ENCODE results near the gene OVCA2.

The OVCA2 gene

DNA sequence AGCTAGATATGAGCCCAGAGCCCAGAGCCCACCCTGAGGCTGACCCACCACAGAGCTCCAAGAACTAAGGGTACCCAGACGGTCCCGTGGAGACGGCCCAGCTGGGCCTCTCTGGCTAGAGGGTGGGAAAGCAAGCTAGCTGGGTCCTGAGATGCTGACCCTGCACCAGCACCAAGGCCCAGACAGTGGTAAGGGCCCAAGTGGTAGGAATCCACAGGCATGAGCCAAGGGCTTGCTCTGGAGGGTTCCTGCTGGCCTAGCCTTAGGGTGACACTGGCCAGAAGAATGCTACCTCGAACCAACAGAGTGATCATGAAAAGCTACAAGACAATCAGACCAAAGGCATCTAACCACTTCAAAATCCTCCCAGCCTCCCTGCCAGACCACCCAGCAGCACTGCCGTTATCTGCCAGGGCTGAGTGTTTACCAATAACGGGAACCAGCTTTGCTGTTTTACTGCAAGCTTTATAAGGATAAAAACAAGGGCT, 26.3 kb downstream of the OVCA2 start:
- no peak for DNase-seq

DNA sequence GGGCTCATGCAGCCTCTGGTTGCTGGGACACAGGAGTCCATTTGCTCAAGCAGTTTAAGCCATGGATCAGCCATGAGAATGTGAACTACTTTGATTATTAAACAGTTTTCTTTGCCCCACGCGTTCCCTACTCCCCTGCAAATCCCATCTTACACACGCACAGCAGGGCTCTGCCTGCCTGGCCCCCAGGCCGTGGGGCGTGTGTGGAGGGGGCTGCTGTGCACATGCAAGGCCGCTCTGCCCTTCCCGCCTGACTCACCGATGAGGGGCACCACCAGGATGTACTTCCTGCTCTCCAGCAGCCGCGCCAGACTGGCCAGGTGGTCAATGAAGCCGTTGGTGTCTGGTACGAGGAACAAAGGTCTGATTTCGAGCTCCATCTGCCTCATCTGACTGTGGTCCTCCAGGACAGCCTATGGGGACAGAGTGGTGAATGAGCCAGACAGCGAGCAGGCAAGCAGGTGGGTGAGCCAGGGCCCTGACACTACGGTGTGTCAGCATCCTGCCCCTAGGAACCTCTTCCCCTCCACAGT, 26.8 kb downstream of the OVCA2 start:
- DNase-seq = no peak

DNA sequence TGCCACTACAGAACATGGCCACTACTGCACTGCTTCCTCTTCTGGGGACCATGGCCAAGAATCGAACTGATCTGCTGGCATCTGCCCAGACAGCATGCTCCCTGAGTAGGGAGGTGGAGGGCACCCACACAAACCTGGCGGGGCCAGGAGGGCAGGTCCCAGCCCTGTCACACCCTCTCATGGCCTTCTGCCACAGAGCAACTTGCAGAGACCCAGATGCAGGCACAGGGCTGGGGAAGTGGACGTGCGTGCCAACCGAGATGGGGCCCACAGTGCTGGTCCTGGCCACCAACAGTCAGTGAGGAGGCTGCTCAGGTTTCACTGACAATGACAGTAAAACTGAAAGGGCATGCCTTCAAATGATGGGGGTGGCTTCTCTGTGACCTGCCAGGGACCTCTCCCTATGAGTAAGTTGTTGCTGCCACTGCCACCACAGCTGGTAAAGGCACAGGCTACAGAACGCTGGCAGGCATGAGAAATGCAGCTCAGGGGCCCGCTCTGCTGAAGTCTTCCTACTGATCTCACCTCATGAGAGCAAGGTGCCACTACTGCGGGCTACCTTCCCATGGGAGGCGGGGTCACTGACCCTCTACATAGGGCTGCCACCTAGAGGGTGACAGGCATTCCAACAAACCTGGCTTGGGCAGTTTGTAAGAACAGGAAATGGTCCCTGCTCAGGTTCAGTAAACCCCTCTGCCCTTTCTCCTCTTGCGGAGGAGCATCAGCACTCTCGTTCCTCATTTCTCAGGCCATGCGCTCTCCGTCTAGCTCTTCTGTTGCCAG, 28.6 kb downstream of the OVCA2 start:
- no peak for DNase-seq

DNA sequence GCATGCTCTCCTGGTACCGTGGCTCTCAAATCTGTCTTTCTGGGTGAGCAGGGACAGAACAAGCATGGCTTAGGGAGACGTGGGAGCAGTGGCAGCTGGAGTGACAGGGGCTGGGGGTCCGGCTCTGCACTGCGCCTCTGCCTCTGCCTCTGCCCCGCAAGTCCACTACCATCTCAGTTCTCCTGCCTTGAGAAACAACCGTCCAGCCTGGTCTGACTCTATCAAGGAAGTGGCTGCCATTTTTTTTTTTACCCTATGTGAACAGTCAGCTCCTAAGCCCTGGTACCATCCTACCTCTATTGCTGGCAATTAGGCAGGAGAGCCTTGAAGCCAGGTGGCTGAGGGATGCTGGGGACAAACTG, 29.2 kb downstream of the OVCA2 start:
- no peak for DNase-seq

DNA sequence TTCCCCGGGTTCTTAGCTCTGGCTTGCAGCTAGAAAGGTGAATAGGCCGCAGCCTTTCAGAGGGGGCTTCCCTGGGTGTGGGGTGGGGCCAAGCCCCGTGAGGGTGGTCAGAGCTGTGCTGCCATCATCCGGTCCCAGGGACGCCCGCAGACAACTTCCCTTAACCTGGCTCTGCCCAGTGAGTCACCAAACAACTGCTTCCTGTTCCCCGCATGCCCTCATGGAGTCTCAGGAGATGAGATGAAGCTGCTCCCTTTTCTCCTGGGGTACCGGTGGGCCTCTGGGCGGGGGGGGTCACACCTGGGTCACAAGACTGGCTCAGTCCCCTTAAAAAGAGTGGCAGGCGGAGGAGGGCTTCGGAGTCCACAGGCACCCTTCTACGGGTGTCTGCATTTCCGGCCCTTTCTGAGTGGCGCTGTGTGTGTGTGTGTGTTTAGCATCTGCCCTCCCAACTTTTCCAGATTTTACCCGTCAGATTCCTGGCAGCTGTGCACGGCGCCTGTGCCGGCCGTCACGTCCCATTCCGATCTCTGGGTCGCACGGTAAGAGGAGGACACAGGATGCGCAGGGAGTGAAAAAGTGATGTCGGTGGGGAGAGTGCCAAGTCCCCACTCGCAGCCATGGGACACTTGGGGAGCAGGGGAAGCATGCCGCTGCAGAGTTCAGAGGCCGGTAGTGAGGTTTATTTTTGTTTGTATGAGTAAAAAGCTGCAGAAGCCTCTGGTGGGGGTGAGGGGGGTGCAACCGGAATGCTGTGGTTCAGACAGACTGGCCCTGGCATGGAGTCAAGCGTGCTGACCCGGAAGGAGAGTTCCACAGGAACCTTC, 29.8 kb downstream of the OVCA2 start:
- no peak for DNase-seq

DNA sequence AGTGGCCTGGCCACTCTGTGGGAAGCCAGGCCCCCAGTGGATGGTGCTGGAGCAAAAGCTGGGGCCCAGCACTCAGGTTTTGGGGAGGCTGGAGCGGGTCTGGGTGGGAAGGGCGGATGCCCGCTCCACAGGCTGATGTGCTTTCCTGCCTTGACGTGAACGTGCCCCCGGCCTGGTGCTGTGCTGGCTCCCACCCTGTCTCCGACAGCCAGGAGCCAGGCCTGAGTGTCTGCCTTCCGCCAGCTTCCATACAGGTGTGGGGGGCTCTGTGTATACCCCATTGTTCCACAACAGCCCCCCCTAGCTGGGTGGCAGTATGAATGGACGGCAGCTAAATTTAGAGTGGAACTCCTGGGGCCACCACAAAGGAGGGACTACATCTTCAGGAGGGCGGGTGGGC, 33.1 kb downstream of the OVCA2 start:
- no peak for DNase-seq

DNA sequence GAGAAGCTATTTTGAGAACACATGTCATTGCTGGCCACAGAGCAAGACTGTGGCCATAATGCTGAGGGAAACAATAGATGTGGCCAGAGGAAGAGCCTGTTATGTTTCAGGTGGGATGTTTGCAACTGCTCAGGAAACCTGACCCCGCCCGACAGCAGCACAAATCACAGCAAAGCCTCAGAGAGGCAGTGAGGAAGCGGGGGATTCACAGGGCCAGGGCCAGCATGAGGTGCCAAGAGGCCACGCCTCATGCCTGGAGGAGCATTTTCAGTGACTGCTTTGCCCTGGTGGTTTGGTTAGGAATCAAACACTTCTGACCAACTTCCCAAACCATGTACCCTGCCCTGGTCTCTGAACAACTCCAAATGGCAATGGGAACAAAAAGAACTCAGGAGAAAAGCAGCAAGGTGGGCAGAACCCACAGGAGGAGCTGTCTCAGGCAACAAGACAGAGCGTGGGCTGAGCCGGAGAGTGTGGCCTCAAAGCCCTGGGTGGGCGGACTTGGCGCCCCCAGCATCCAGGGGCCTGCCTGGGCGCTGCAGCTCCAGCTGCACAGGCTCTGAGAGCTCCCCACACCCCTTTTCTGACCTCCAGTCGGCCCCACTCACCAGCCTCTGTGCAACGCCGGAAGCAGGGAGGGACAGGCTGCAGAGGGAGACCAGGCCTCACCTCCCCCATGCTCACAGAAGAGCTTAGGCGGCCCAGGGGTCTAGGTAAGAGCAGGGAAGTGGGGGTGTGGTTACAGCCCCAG, 33.7 kb downstream of the OVCA2 start:
- no peak for DNase-seq

DNA sequence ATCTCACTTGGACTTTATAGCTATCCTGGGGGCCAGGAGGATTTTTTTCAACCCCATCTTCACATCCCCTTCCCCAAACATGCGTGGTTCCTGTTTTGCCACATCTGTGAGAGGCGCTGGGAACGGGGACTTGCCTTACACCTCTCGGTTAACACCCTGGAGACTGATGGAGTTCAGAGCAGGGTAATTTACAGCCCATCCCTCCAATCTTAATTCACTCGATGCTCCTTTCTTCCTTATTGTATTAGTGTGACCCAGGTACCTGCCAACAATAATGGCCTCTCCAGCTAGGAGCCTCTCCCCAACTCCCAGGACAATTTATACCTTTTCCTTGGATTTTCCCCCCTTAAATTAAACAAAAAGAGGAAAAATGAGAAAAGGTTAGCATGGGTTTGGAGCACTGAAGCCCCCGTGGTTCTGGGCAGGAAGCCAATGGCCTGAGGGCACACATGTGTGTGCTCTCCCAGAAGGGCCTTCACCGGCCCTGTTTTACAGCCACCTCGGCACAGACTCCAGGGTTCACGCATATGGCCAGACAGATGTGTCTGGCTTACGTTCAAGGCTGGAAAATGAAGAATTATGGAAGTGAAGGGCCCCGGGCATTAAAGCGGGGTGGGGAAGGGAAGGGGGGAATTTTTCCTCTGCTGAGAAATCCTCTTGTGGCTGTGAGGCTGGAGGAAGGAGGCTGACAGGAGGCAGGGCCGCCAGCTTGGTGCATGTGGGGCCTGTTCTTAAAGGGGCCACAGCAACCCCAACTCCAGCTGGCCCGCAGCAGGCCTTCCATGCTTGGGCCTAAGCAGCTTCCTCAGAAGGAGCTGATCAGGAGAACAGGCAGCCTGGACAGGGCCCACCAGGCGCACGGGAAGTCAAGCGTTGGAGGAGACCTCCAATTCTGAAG, 34.5 kb downstream of the OVCA2 start:
- DNase-seq = no peak

DNA sequence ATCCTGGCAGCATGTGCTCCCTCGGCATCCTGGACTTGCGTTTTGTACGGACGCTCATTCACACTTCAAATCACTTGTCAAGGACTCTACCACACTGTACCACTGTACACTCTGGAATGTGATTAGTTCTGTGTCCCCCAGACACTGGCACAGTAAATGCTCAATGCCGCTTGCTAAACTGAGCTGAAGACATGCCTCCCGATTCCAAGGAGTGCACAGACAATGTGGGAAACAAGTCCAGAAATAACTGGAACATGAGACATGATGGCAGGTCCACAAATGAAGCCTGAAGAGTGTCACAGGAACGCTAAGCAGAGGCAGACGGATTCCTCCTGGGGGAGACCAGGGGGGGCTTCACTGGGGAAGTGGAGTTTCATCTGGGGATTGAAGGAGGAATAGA, 35.2 kb downstream of the OVCA2 start:
- DNase-seq = no peak

DNA sequence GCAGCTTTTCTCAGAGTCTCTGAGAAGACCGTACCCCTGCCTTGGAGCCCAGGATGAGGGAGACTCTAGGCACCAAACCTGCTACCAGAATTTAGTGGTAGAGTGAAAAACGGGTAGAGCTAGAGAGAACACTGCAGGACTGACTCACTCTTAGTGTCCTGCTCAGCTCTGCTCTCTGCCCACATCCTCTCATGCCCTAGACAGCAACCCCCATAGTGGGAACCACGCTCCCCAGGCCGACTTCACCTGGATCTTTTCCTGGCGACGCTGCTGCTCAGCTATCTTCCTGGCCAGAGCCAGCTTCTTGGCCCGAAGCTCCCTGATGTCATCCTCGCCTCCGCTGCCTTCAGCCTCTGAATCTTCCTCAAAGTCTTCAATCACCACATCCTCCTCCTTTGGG, 39.7 kb downstream of the OVCA2 start:
- DNase-seq = no peak

DNA sequence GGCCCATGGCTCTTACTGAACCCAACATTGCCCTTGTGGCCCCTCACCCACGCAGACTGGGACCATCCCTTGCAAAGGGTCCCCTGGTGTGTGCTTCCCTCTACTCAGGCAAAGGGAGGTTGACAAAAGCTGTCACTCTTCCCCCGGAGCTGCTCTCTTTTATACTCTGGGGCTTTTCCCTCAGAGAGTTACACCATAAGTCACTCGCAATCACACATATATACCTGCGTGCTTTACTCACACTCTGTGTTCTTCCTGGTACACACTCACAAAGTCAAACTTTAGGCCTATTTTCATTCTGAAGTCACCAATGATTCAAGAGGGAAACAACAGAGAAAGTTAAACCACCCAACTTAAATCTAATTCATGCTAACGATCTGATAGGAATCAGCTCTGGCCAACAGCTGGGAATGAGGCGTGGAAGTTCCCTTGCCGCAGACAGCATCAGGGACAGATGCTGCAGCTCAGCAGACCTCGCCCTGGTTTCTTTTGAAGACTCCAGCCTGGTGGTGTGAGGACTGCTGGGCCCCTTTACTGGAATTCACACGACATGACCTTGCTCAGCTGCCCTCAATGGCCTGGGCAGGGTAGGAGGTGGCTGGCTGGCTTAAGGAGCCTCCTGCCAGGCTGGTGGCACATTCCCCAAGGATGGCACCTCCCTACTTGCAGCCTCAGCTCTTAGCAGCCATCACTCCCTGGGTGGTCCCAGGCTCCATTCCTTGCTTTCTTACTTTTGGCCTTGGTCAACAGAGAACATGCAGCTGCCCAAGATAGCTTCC, 40.4 kb downstream of the OVCA2 start:
- DNase-seq = no peak

DNA sequence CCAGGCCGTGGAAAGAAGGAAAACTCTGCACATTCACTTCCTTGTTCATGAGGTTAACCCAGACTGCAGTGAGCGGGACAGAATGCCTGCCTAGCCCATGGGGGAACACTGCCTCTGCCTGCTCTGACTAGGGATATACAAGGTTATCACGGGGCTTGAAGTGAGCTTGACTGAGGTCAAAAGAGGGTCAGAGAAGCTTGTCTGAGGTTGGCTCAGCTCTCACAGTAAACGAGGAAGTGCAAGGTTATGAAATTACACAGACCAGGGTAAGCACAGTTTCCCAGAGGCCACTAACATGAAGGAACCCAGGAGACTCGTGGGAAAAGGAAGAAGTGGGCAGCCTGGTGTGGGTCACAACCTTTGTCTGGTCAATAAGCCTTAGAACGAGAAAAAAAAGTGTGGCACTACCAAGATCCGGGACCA, 41.8 kb downstream of the OVCA2 start:
- DNase-seq = no peak

DNA sequence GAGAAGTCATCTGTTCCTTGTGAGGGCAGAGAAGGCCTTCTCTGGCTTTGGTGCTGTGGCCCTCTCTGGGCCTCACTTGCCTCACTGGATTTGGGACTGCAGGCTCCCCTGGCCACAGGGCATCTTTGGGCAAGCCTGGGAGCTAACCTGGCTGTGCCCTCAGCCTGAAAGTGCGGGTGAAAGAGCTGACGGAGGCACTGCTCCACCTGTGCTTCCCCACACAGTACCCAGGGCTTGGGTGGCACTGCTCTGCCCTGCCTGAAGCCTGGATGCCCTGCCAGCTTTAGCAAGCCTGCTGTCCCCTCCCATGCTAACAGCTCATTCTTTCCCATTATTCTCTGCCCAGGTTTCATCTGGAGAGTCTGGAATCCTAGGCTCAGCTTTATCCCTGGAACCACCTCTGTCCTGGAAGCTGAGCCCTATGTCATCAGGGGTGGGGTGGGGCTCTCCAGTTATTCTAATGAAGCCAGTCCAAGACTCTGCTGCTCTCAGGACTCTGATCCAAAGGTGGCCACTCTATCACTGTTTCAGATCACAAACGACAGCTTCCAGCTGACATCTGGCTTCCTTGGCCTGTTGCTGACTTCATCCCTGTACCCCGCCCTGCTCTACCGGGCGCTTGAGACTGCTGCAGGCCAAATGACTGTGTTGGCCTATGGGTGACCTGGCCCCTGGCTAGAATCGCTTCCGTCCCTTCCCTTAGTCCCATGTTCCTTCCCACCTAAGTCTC, 42.4 kb downstream of the OVCA2 start:
- DNase-seq = no peak

DNA sequence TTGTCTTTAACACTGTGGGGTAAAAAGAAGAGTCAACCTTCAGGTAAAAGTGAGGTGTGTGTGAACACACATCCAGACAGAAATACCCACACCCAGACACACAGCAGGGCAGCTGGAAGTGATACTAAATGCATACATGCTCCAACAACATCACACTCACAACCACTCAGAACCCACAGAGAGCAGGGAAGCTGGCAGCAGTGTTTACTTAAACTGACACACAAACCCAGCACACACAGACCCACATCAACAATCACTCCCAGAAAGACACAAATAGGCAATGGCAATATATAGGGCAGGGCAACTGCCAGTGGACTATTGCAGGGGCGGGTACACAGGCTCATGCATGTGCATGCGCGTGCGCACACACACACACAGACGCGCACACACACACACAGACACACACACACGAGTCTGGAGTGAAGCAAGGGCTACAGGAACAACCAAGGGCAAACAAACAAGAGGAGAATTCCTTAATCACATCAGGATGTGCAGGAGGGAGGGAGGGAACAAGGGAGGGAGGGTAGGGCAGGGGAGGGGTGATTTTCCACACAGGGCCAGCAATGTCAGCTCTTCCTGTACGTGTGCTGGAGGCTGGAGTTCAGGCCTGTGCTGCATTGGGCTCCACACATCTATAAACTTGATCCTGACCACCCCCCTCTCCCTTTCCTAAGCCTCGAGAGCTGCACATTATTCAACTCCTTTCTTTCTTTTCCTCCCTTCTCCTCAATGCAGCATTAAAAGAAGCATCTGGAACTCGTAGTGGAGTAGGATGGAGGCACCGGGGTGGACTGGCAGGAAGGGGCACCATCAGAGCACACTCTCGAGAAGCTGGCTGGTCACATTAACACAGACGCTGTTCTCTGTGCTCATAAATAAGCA, 43.2 kb downstream of the OVCA2 start:
- no peak for DNase-seq

DNA sequence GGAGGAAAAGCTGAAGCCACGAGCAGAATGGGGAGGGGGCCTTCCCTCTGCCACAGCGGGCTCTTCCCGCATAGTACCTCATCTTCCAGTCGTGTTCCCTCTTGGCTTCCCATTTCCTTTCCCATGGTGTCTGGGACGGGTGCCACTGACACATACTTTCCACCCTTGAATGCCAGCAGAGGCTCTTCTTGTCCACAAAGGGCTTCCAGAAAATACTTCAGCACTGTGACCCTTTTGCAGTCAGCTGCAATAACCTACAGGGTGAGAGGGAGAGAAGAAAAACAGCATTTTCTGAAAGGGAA, 43.8 kb downstream of the OVCA2 start:
- DNase-seq = no peak

DNA sequence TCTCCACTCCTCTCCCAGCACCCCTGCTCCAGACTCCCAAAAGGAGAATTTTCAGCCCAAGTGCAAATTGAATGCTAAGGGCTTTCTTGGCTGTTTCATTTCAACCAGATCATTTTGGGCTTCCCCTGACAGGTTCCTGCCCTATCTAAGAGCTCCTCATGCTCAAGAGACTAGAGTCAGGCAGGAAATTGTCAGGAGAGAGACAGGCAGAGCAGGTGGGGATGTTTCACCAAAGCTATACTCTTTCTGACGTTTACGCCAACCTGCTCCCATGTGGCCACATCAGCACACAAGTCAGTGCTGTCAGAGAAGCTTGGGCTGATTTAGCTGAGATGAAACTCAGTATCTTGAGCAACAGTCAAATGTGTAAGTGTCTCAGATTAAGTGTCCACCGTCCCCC, 44.5 kb downstream of the OVCA2 start:
- DNase-seq = no peak

DNA sequence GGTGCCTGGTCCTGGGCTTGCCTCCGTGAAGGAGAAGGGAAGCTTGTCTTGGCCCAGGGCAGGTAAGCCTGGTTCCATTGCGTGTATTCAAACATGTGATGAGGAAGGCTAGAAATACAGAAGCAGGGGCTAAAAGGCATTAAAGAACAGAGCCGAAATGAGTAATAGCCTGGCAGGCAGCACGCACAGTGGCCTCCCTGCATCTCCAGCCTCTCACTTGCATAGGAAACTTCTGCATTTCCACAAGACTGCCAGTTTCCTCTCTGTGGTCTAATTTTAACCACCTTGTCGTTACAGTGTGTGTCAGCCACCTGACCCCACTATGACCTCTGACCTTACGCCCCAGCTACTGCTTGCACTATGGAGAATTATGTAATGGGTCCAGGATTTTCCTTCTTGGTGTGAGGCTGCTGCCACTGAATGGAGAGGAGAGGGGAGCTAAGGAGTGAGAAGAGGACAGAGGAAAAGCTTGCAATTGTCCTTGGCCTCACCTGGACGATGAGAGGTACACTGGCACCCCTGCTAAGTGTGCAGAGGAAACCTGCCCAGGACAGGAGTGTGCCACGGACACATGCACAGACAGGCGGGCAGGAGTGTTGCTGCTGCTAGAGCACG, 45.9 kb downstream of the OVCA2 start:
- DNase-seq = no peak

DNA sequence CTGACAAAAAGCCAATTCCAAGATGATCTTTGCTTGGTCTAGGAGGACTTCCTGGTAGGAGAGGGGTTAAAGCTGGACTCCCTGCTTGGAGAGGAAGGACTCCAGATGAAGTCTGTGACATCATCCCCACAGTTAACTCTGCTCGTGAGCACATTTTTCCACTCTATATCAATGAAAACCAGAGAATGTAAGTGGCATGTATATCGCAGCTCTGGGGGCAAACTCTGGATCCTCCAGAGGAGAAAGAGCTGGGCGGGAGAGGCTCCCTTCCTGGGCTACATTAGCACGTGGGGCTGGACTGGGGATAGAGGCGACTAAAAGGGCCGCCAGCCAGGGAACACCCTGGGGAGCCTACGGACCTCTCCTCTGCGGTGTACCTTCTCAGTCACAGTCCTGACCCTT, 47.2 kb downstream of the OVCA2 start:
- no peak for DNase-seq

DNA sequence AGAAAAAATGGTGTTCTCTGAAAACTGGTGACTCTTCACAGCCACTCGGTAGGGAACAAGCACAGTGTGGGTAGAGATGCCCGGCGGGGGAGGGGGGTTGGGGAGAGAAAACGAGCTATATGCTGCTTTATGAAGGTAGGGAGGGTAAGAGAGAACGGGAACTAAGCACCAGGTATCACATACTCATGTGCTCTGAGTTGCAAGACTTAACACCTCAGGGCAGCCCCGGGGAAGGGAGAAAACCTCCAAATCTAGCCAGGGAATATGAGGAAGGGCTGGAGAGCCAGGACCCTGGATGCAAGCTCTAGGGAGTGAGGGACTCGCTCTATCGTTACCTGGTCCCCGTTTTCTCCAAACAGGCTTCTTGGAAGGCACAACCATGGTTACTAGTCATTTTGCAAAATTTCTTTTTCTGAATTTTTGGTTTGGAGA, 48.4 kb downstream of the OVCA2 start:
- no peak for DNase-seq
